HEK293 (cell line): ENCODE data around the gene ATP2B3.

Source experiments
- CTCF ChIA-PET: fragments of 350-600 bp; formaldehyde crosslinking; extraction: SDS; loops from one replicate; lab custom pipeline; 2021; ENCODE audit warnings: antibody characterized with exemption; lab: Yijun Ruan, JAX
- POLR2A ChIA-PET: fragments of 300-600 bp; formaldehyde crosslinking; extraction: SDS; loops from one replicate; lab custom pipeline; 2020; ENCODE audit warnings: antibody characterized with exemption, inconsistent platforms; lab: Yijun Ruan, JAX
- H3K27ac ChIP-seq: fragments of 200-500 bp; sonication (Bioruptor generic); 2 replicates; pipeline ENCODE4 v1.5.1; 2014; ENCODE audit warnings: low read depth, low read length, control low read depth, inconsistent platforms; ENCODE audit errors: extremely low read depth
- H3K36me3 ChIP-seq, 2 experiments: fragments of 200-500 bp in 1 of 2; sonication (Bioruptor generic) in 1 of 2; 1 replicate in 1 of 2; 2 replicates in 1 of 2; pipeline ENCODE4 v1.5.1; 2014 to 2017; ENCODE audit warnings: inconsistent platforms in 2 of 2, low read length in 2 of 2; ENCODE audit not compliant: control insufficient read depth in 2 of 2, insufficient read depth in 1 of 2
- H3K4me1 ChIP-seq: fragments of 200-500 bp; sonication (Bioruptor generic); 2 replicates; pipeline ENCODE4 v1.5.1; 2014; ENCODE audit warnings: mild to moderate bottlenecking, low read length, inconsistent platforms; ENCODE audit not compliant: control insufficient read depth, insufficient read depth
- H3K4me3 ChIP-seq: 2 replicates; pipeline ENCODE4 v1.5.1; 2011; ENCODE audit warnings: low read depth, mild to moderate bottlenecking, control low read depth, low read length, moderate library complexity
- H3K9me3 ChIP-seq: fragments of 200-500 bp; sonication (Bioruptor generic); 2 replicates; pipeline ENCODE4 v1.5.1; 2014; ENCODE audit warnings: low read depth, low read length, inconsistent platforms; ENCODE audit not compliant: control insufficient read depth, insufficient read depth
- HOXA7 ChIP-seq: sonication (generic); formaldehyde crosslinking; IDR thresholded peaks from 2 replicates; pipeline ENCODE4 v1.8.1; 2022; ENCODE audit warnings: missing genetic modification reagents, borderline replicate concordance
- REST ChIP-seq: fragments of 450-650 bp; formaldehyde crosslinking; IDR thresholded peaks from 2 replicates; pipeline ENCODE4 v1.5.1; 2016; ENCODE audit warnings: missing biosample characterization, missing genetic modification characterization
- ZBTB17 ChIP-seq: fragments of 450-650 bp; formaldehyde crosslinking; IDR thresholded peaks from 2 replicates; pipeline ENCODE4 v1.5.1; 2016; ENCODE audit warnings: missing biosample characterization, missing genetic modification characterization
- ZBTB20 ChIP-seq: fragments of 450-650 bp; formaldehyde crosslinking; IDR thresholded peaks from 2 replicates; pipeline ENCODE4 v1.5.1; 2016; ENCODE audit warnings: missing biosample characterization, missing genetic modification characterization
- ZBTB21 ChIP-seq: fragments of 450-650 bp; formaldehyde crosslinking; IDR thresholded peaks from 2 replicates; pipeline ENCODE4 v1.5.1; 2017; ENCODE audit warnings: missing biosample characterization, missing genetic modification characterization
- ZIC2 ChIP-seq: fragments of 450-650 bp; formaldehyde crosslinking; IDR thresholded peaks from 2 replicates; pipeline ENCODE4 v1.5.1; 2016; ENCODE audit warnings: missing biosample characterization, missing genetic modification characterization
- ZNF221 ChIP-seq: fragments of 450-650 bp; formaldehyde crosslinking; IDR thresholded peaks from 2 replicates; pipeline ENCODE4 v1.5.1; 2017; ENCODE audit warnings: missing biosample characterization, missing genetic modification characterization, borderline replicate concordance
- ZNF266 ChIP-seq: fragments of 450-650 bp; formaldehyde crosslinking; IDR thresholded peaks from 2 replicates; pipeline ENCODE4 v1.5.1; 2016; ENCODE audit warnings: missing biosample characterization, missing genetic modification characterization, low read depth
- ZNF302 ChIP-seq: fragments of 450-650 bp; formaldehyde crosslinking; IDR thresholded peaks from 2 replicates; pipeline ENCODE4 v1.5.1; 2016; ENCODE audit warnings: missing biosample characterization, missing genetic modification characterization, low read depth
- ZNF580 ChIP-seq: fragments of 450-650 bp; formaldehyde crosslinking; IDR thresholded peaks from 2 replicates; pipeline ENCODE4 v1.5.1; 2016; ENCODE audit warnings: missing biosample characterization, missing genetic modification characterization
- ZNF654 ChIP-seq: fragments of 450-650 bp; formaldehyde crosslinking; IDR thresholded peaks from 2 replicates; pipeline ENCODE4 v1.5.1; 2016; ENCODE audit warnings: low read depth, missing biosample characterization, missing genetic modification characterization
- ZNF777 ChIP-seq: fragments of 450-650 bp; formaldehyde crosslinking; IDR thresholded peaks from 2 replicates; pipeline ENCODE4 v1.5.1; 2017; ENCODE audit warnings: missing biosample characterization, missing genetic modification characterization, borderline replicate concordance
- ZSCAN4 ChIP-seq: fragments of 450-650 bp; formaldehyde crosslinking; IDR thresholded peaks from 2 replicates; pipeline ENCODE4 v1.5.1; 2017; ENCODE audit warnings: missing biosample characterization, missing genetic modification characterization
- ZSCAN5A ChIP-seq: fragments of 450-650 bp; formaldehyde crosslinking; IDR thresholded peaks from 2 replicates; pipeline ENCODE4 v1.5.1; 2016; ENCODE audit warnings: missing biosample characterization, missing genetic modification characterization
- TF ChIP-seq, protein P1 (sequence below): fragments of 450-650 bp; formaldehyde crosslinking; IDR thresholded peaks from 2 replicates; pipeline ENCODE4 v1.5.1; 2016; ENCODE audit warnings: missing biosample characterization, missing genetic modification characterization
- TF ChIP-seq, protein P2 (sequence below): fragments of 450-650 bp; formaldehyde crosslinking; IDR thresholded peaks from 2 replicates; pipeline ENCODE4 v1.5.1; 2017; ENCODE audit warnings: missing biosample characterization, missing genetic modification characterization
- TF ChIP-seq, protein P3 (sequence below): fragments of 450-650 bp; formaldehyde crosslinking; IDR thresholded peaks from 2 replicates; pipeline ENCODE4 v1.5.1; 2017; ENCODE audit warnings: missing biosample characterization, missing genetic modification characterization

ATP2B3 gene

GRCh38 chrX:153476666-153477363 lies 40.6 kb upstream of the ATP2B3 start:
- CTCF ChIA-PET = interaction anchor here (0.8 to 2.4 kb wide), 4 partner anchors 16 to 535 kb away, joined by 3 to 14 read pairs (median 6); no protein-coding TSS in a partner anchor
- no peak overlapping the region for H3K4me3 ChIP-seq
- no peaks in the 10 kb centered on the region for H3K36me3 ChIP-seq
- TF ChIP-seq, protein P1, sequence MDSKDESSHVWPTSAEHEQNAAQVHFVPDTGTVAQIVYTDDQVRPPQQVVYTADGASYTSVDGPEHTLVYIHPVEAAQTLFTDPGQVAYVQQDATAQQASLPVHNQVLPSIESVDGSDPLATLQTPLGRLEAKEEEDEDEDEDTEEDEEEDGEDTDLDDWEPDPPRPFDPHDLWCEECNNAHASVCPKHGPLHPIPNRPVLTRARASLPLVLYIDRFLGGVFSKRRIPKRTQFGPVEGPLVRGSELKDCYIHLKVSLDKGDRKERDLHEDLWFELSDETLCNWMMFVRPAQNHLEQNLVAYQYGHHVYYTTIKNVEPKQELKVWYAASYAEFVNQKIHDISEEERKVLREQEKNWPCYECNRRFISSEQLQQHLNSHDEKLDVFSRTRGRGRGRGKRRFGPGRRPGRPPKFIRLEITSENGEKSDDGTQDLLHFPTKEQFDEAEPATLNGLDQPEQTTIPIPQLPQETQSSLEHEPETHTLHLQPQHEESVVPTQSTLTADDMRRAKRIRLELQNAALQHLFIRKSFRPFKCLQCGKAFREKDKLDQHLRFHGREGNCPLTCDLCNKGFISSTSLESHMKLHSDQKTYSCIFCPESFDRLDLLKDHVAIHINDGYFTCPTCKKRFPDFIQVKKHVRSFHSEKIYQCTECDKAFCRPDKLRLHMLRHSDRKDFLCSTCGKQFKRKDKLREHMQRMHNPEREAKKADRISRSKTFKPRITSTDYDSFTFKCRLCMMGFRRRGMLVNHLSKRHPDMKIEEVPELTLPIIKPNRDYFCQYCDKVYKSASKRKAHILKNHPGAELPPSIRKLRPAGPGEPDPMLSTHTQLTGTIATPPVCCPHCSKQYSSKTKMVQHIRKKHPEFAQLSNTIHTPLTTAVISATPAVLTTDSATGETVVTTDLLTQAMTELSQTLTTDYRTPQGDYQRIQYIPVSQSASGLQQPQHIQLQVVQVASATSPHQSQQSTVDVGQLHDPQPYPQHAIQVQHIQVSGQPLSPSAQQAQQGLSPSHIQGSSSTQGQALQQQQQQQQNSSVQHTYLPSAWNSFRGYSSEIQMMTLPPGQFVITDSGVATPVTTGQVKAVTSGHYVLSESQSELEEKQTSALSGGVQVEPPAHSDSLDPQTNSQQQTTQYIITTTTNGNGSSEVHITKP = no peak
- TF ChIP-seq ZNF654 (no peak), ZSCAN5A (tag by site-specific recombination) (no peak), ZNF221 (no peak), ZIC2 (peak; percentile 64), ZNF302 (tag by site-specific recombination) (no peak), ZNF266 (no peak), ZNF777 (no peak), ZBTB17 (tag by site-specific recombination) (peak; percentile 49; the same call in 1 of the 2 replicates), ZBTB21 (no peak), ZBTB20 (tag by site-specific recombination) (no peak)
- TF ChIP-seq, all 188 proteins: peak for 2
- Histone ChIP-seq H3K27ac (no peak overlapping the region), H3K4me1 (no peaks in the 10 kb centered on the region), H3K9me3 (no peaks in the 10 kb centered on the region)
- POLR2A ChIA-PET = interaction anchor here (0.6 kb wide), 1 partner anchor 67 kb away, joined by 3 read pairs; no protein-coding TSS in a partner anchor

GRCh38 chrX:153477364-153477857 lies 40.0 kb upstream of the ATP2B3 start:
- ChIA-PET CTCF (interaction anchor here (0.8 to 2.4 kb wide), 3 partner anchors 25 to 536 kb away, joined by 3 to 14 read pairs (median 3); no protein-coding TSS in a partner anchor), POLR2A (no interaction called here)
- Histone ChIP-seq H3K4me3 (no peak overlapping the region), H3K4me1 (no peaks in the 10 kb centered on the region), H3K9me3 (no peaks in the 10 kb centered on the region), H3K27ac (no peak overlapping the region), H3K36me3 (no peaks in the 10 kb centered on the region)
- TF ChIP-seq ZNF580 (no peak), HOXA7 (no peak), REST (no peak), ZSCAN5A (tag by site-specific recombination) (no peak), ZSCAN4 (tag by site-specific recombination) (no peak)
- TF ChIP-seq, protein P2, sequence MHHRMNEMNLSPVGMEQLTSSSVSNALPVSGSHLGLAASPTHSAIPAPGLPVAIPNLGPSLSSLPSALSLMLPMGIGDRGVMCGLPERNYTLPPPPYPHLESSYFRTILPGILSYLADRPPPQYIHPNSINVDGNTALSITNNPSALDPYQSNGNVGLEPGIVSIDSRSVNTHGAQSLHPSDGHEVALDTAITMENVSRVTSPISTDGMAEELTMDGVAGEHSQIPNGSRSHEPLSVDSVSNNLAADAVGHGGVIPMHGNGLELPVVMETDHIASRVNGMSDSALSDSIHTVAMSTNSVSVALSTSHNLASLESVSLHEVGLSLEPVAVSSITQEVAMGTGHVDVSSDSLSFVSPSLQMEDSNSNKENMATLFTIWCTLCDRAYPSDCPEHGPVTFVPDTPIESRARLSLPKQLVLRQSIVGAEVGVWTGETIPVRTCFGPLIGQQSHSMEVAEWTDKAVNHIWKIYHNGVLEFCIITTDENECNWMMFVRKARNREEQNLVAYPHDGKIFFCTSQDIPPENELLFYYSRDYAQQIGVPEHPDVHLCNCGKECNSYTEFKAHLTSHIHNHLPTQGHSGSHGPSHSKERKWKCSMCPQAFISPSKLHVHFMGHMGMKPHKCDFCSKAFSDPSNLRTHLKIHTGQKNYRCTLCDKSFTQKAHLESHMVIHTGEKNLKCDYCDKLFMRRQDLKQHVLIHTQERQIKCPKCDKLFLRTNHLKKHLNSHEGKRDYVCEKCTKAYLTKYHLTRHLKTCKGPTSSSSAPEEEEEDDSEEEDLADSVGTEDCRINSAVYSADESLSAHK (tag by site-specific recombination) = no peak
- TF ChIP-seq, protein P3, sequence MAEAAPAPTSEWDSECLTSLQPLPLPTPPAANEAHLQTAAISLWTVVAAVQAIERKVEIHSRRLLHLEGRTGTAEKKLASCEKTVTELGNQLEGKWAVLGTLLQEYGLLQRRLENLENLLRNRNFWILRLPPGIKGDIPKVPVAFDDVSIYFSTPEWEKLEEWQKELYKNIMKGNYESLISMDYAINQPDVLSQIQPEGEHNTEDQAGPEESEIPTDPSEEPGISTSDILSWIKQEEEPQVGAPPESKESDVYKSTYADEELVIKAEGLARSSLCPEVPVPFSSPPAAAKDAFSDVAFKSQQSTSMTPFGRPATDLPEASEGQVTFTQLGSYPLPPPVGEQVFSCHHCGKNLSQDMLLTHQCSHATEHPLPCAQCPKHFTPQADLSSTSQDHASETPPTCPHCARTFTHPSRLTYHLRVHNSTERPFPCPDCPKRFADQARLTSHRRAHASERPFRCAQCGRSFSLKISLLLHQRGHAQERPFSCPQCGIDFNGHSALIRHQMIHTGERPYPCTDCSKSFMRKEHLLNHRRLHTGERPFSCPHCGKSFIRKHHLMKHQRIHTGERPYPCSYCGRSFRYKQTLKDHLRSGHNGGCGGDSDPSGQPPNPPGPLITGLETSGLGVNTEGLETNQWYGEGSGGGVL (tag by site-specific recombination) = no peak
